Activated T-helper 1 cell treated with anti-CD3 and anti-CD28 coated beads, Interleukin-2, amount 50 U/mL, for 16 hours (primary cell): Measurements from ENCODE around the gene PBRM1.

Experiments used
- DNase-seq, 2 donors: peaks; one replicate each; pipeline ENCODE4 v3.0.0-alpha.2; 2020; ENCODE audit warnings: low read depth in 1 of 2, low spot score in 1 of 2

Gene PBRM1

GRCh38 chr3:52670621-52671521 is 14.8 kb downstream of the PBRM1 start:
- peak in 1 of 2 donors; percentile 20 for DNase-seq

GRCh38 chr3:52663098-52663497 is 22.6 kb downstream of the PBRM1 start:
- no peak for DNase-seq

GRCh38 chr3:52660046-52660445 is 25.7 kb downstream of the PBRM1 start:
- no peak for DNase-seq

- DNase-seq: no peak
Measured at GRCh38 chr3:52655895-52656294, 29.8 kb downstream of the PBRM1 start.

- DNase-seq: no peak
Measured at GRCh38 chr3:52651592-52651991, 34.1 kb downstream of the PBRM1 start.

GRCh38 chr3:52650439-52650838 is 35.3 kb downstream of the PBRM1 start:
- no peak for DNase-seq

- no peak for DNase-seq
Measured at GRCh38 chr3:52649461-52650210, 36.1 kb downstream of the PBRM1 start.

- DNase-seq: no peak
Measured at GRCh38 chr3:52645549-52645948, 40.2 kb downstream of the PBRM1 start.

GRCh38 chr3:52636673-52637072 is 49.0 kb downstream of the PBRM1 start:
- no peak for DNase-seq

- DNase-seq: no peak
Measured at GRCh38 chr3:52633786-52634185, 51.9 kb downstream of the PBRM1 start.

- no peak for DNase-seq
Measured at GRCh38 chr3:52625041-52625440, 60.7 kb downstream of the PBRM1 start.

GRCh38 chr3:52623234-52623792 is 62.4 kb downstream of the PBRM1 start:
- no peak for DNase-seq

GRCh38 chr3:52620580-52620979 is 65.1 kb downstream of the PBRM1 start:
- DNase-seq: no peak

GRCh38 chr3:52615166-52615565 is 70.5 kb downstream of the PBRM1 start:
- no peak for DNase-seq

GRCh38 chr3:52614689-52615088 is 71.0 kb downstream of the PBRM1 start:
- no peak for DNase-seq

- DNase-seq: no peak
Measured at GRCh38 chr3:52609316-52609815, 76.3 kb downstream of the PBRM1 start.

GRCh38 chr3:52608337-52608736 is 77.4 kb downstream of the PBRM1 start:
- no peak for DNase-seq

GRCh38 chr3:52606373-52607085 is 79.2 kb downstream of the PBRM1 start:
- no peak for DNase-seq

- no peak for DNase-seq
Measured at GRCh38 chr3:52600258-52600657, 85.5 kb downstream of the PBRM1 start.

- no peak for DNase-seq
Measured at GRCh38 chr3:52596658-52597265, 89.0 kb downstream of the PBRM1 start.

- no peak for DNase-seq
Measured at GRCh38 chr3:52593103-52593502, 92.6 kb downstream of the PBRM1 start.
